Mucosa of descending colon (tissue), 3 donors: ENCODE results near the gene C14orf119. TPM values are rescaled to one million over a fixed set of nuclear protein-coding genes. Genes with fewer than 3 reads are reported as not detected.

Source experiments
- ATAC-seq: fragments of 200-7000 bp; cut with Tn5 transposase; one replicate; pipeline ENCODE4 v1.9.1; 2020; ENCODE audit warnings: mild to moderate bottlenecking, moderate library complexity
- DNase-seq, 3 donors: peaks; one replicate each; pipeline ENCODE4 v3.0.0-alpha.2; 2020
- H3K36me3 ChIP-seq: fragments of 200-600 bp; one replicate; pipeline ENCODE4 v1.8.0; 2021; ENCODE audit warnings: low read depth, mild to moderate bottlenecking
- H3K4me1 ChIP-seq: fragments of 200-600 bp; one replicate; pipeline ENCODE4 v1.8.0; 2021; ENCODE audit warnings: low read depth, mild to moderate bottlenecking
- H3K4me3 ChIP-seq: fragments of 200-600 bp; one replicate; pipeline ENCODE4 v1.8.0; 2021; ENCODE audit warnings: mild to moderate bottlenecking
- H3K9me3 ChIP-seq: fragments of 200-600 bp; one replicate; pipeline ENCODE4 v1.8.0; 2021; ENCODE audit warnings: mild to moderate bottlenecking
- CTCF ChIP-seq: fragments of 200-600 bp; IDR thresholded peaks from one replicate; pipeline ENCODE4 v1.8.0; 2022; ENCODE audit warnings: antibody characterized with exemption, mild to moderate bottlenecking
- intact Hi-C, 2 donors: fragments of 100-400 bp; cut with DNase I in 1 of 2; cut with micrococcal nuclease in 1 of 2; formaldehyde crosslinking; loops; one replicate each; pipeline versions ENCODE4 v1.11.0 to v1.11.1; 2022; cut with DNase I, micrococcal nuclease
- total RNA-seq, 3 donors: library from RNA; stranded (reverse); fragmentation: NEBNext Ultra II Directional in 2 of 3; extraction: Animal tissue kit (Norgen Biotek cat#: 25700) in 2 of 3; gene quantifications; one replicate each; pipeline versions ENCODE4 v1.2.1 to v1.2.4, GENCODE V29; 2021 to 2023
- donor health status: DM: no; HTN: no; CAD: no; lungs with moderate emphysema.
- donor health status: DM: no; HTN: no; CAD: no.
- donor health status: DM: no; HTN: yes; CAD: no.

Gene C14orf119
- total RNA-seq, 3 donors from 2014 or later, result 46.6 to 48.3 (median 48.0) TPM

DNA sequence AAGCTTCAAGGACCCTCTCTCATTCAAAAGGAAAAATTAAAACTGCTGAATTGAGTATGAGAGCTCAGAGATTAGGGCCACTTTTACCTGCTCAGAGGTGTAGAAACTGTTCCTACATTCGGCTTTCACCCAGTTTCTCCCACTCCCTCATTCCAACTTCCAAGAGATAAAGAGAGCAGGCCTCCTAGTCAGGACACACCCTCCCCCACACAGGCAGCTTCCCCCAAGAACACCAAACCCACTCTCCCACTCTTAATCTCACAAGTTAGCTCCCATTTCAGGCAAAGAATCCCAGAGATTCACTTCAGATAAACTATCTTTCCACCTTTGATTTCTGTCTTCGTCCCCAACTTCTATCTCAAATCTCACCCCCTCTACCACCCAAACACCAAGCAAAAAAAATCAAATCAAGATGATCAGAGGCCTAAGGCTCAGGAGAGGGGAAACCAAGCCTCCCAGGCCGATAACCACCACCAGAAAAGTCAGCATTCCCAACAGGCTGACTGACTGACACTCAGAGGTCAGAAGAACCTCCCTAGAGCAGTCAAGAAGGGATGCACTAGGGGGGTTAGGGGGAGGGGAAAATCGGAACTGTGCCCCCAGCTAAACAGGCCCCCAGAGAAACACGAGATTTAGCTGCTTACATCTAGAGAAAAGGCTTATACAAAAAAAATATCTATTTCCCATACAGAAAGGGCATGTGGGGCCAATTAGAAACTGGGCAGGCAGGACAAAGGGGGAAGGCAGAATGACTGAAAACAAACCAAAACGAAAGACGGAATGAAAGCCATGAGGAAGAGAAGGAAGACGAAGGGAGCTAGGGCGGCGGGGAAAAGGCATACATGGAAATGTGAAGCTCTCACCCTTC, 24.8 kb upstream of the C14orf119 start:
- peaks cover 27% of the 10 kb centered on the region for H3K4me1 ChIP-seq
- DNase-seq (no peak), ATAC-seq (no peak)
- no peaks in the 10 kb centered on the region for H3K9me3 ChIP-seq
- H3K4me3 ChIP-seq, result no peak overlapping the region
- intact Hi-C loops, result no loop called here
- TF ChIP-seq CTCF, result no peak
- peaks cover 11% of the 10 kb centered on the region for H3K36me3 ChIP-seq

DNA sequence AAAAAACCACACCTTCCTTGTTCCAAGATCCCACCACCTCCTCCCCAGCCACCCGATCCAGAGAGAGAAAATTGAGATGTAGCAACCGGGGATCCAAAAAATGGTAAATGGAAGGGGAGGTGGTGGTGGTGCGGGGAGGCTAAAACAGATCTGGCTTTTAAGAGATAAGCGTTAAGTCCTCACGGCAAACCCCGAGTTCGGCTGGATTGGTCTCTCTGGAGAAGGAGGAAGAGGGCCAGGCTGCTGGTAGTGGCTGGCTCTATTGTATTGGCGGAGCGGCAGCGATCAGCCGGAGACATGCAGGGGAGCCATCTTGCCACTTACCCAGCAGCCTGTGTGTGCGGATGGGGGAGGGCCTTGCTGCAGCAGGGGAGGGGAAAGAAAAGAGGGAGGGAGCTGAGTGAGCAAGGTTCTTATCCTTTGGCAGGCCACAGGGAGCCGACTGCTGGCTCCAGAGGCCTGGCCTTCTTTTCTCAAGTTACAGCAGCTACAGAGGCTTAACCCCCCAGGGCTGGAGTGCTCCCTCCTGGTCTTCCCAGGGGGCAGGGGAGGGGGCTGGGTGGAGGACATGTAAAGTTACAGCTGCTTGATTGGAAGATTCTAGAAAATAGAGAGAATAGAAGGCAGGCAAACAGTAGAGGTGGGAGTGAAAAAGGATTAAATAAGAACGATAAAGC, 23.9 kb upstream of the C14orf119 start:
- peak; percentile 84 to 87 (median 86) for DNase-seq
- peaks cover 15% of the 10 kb centered on the region for H3K36me3 ChIP-seq
- no peak for TF ChIP-seq CTCF
- ATAC-seq, result peak; percentile 93
- H3K4me1 ChIP-seq, result peaks cover 27% of the 10 kb centered on the region
- intact Hi-C loops, result no loop called here
- no peaks in the 10 kb centered on the region for H3K9me3 ChIP-seq
- peak overlapping the region; percentile 12 for H3K4me3 ChIP-seq

GRCh38 chr14:23071921-23072539, 23.3 kb upstream of the C14orf119 start:
- Histone ChIP-seq H3K4me1 (peaks cover 27% of the 10 kb centered on the region), H3K36me3 (peaks cover 12% of the 10 kb centered on the region), H3K9me3 (no peaks in the 10 kb centered on the region), H3K4me3 (no peak overlapping the region)
- ATAC-seq (peak; percentile 59), DNase-seq (no peak)
- intact Hi-C loops, result no loop called here
- TF ChIP-seq CTCF, result no peak

GRCh38 chr14:23074906-23075305, 20.4 kb upstream of the C14orf119 start:
- DNase-seq (no peak), ATAC-seq (no peak)
- H3K4me1 ChIP-seq, result peaks cover 21% of the 10 kb centered on the region
- TF ChIP-seq CTCF, result no peak
- H3K9me3 ChIP-seq, result no peaks in the 10 kb centered on the region
- no peak overlapping the region for H3K4me3 ChIP-seq
- intact Hi-C loops, result no loop called here
- H3K36me3 ChIP-seq, result peaks cover 5% of the 10 kb centered on the region

GRCh38 chr14:23076785-23077408, 18.4 kb upstream of the C14orf119 start:
- Histone ChIP-seq H3K4me3 (no peak overlapping the region), H3K4me1 (peaks cover 11% of the 10 kb centered on the region), H3K36me3 (peaks cover 5% of the 10 kb centered on the region), H3K9me3 (no peaks in the 10 kb centered on the region)
- DNase-seq (no peak), ATAC-seq (peak; percentile 25)
- intact Hi-C loops, result no loop called here
- TF ChIP-seq CTCF, result peak; percentile 19
